HG02623 (cell line): ENCODE measurements around the gene ADCYAP1R1.

ENCODE experiments used
- ATAC-seq: cut with Tn5 transposase; IDR thresholded peaks from one replicate; pipeline ENCODE4 v1.9.1; 2021; ENCODE audit warnings: moderate library complexity; ENCODE audit not compliant: unreplicated experiment

ADCYAP1R1 gene

GRCh38 chr7:31066516-31067130 is 14.5 kb downstream of the ADCYAP1R1 start:
- no peak for ATAC-seq

GRCh38 chr7:31067491-31067890 is 15.4 kb downstream of the ADCYAP1R1 start:
- no peak for ATAC-seq

- ATAC-seq, result no peak
These were observed 16.0 kb downstream of the ADCYAP1R1 start for GRCh38 chr7:31068006-31068675.

- no peak for ATAC-seq
These were observed 17.9 kb downstream of the ADCYAP1R1 start for GRCh38 chr7:31069860-31070555.

GRCh38 chr7:31070991-31071644 is 19.0 kb downstream of the ADCYAP1R1 start:
- ATAC-seq, result no peak

- ATAC-seq, result no peak
These were observed 19.5 kb downstream of the ADCYAP1R1 start for GRCh38 chr7:31071645-31072029.

GRCh38 chr7:31073326-31074119 is 21.4 kb downstream of the ADCYAP1R1 start:
- ATAC-seq, result no peak

GRCh38 chr7:31074120-31074383 is 21.9 kb downstream of the ADCYAP1R1 start:
- ATAC-seq, result no peak

- no peak for ATAC-seq
These were observed 22.4 kb downstream of the ADCYAP1R1 start for GRCh38 chr7:31074403-31075085.

GRCh38 chr7:31075086-31075405 is 22.9 kb downstream of the ADCYAP1R1 start:
- ATAC-seq, result no peak

- no peak for ATAC-seq
These were observed 23.9 kb downstream of the ADCYAP1R1 start for GRCh38 chr7:31076051-31076450.

GRCh38 chr7:31076641-31077310 is 24.7 kb downstream of the ADCYAP1R1 start:
- ATAC-seq, result no peak

GRCh38 chr7:31077484-31078362 is 25.6 kb downstream of the ADCYAP1R1 start:
- ATAC-seq, result no peak

- no peak for ATAC-seq
These were observed 26.4 kb downstream of the ADCYAP1R1 start for GRCh38 chr7:31078363-31078990.

GRCh38 chr7:31079126-31079823 is 27.2 kb downstream of the ADCYAP1R1 start:
- ATAC-seq, result no peak

- ATAC-seq, result no peak
These were observed 27.9 kb downstream of the ADCYAP1R1 start for GRCh38 chr7:31079824-31080511.

GRCh38 chr7:31080763-31081162 is 28.7 kb downstream of the ADCYAP1R1 start:
- no peak for ATAC-seq

- no peak for ATAC-seq
These were observed 29.9 kb downstream of the ADCYAP1R1 start for GRCh38 chr7:31082017-31082416.
